Mesothelial cell of epicardium (in vitro differentiated cells): Measurements from ENCODE around the gene AK6. TPM values are rescaled to one million over a fixed set of nuclear protein-coding genes. Genes with fewer than 3 reads are reported as not detected.

ENCODE experiments used
- DNase-seq, 2 experiments: peaks; one replicate each; pipeline ENCODE4 v3.0.0; 2021; ENCODE audit warnings: low spot score in 2 of 2; ENCODE audit not compliant: unreplicated experiment in 2 of 2
- H3K27ac Mint-ChIP-seq: 2 replicates; pipeline ENCODE4 v1.8.0; 2021; ENCODE audit warnings: mixed read lengths
- H3K27me3 Mint-ChIP-seq: 2 replicates; pipeline ENCODE4 v1.8.0; 2021; ENCODE audit warnings: low read depth, mixed read lengths
- H3K36me3 Mint-ChIP-seq: 2 replicates; pipeline ENCODE4 v1.8.0; 2021; ENCODE audit warnings: mixed read lengths
- H3K4me1 Mint-ChIP-seq: 2 replicates; pipeline ENCODE4 v1.8.0; 2021; ENCODE audit warnings: mixed read lengths
- H3K4me3 Mint-ChIP-seq: 2 replicates; pipeline ENCODE4 v1.8.0; 2021; ENCODE audit warnings: mild to moderate bottlenecking, moderate library complexity, mixed read lengths
- H3K9me3 Mint-ChIP-seq: 2 replicates; pipeline ENCODE4 v1.8.0; 2021; ENCODE audit warnings: mixed read lengths
- CTCF ChIP-seq: fragments of 200-600 bp; sonication (generic); IDR thresholded peaks from one replicate; pipeline ENCODE4 v1.5.0; 2021; ENCODE audit warnings: antibody characterized with exemption; ENCODE audit not compliant: unreplicated experiment
- total RNA-seq: library from RNA; stranded (reverse); gene quantifications from 3 replicates; pipeline ENCODE4 v1.2.1, GENCODE V29; 2021

Gene AK6
- total RNA-seq, 1 donor from 2014 or later = 28.3 TPM

GRCh38 chr5:69315972-69316371 lies 53.3 kb downstream of the AK6 start:
- no peak overlapping the region for H3K4me3 Mint-ChIP-seq
- no peak overlapping the region for H3K27ac Mint-ChIP-seq
- H3K9me3 Mint-ChIP-seq = no peaks in the 10 kb centered on the region
- H3K27me3 Mint-ChIP-seq = no peaks in the 10 kb centered on the region
- DNase-seq = no peak
- no peaks in the 10 kb centered on the region for H3K4me1 Mint-ChIP-seq
- peaks cover 17% of the 10 kb centered on the region for H3K36me3 Mint-ChIP-seq
- no peak for TF ChIP-seq CTCF

- Mint-ChIP-seq H3K4me1 (no peaks in the 10 kb centered on the region), H3K9me3 (peaks cover 17% of the 10 kb centered on the region), H3K27ac (no peak overlapping the region), H3K4me3 (no peak overlapping the region), H3K27me3 (no peaks in the 10 kb centered on the region), H3K36me3 (peaks cover 34% of the 10 kb centered on the region)
- TF ChIP-seq CTCF = no peak
- DNase-seq = no peak
Measured at GRCh38 chr5:69313428-69313827, 55.9 kb downstream of the AK6 start.

GRCh38 chr5:69312459-69313160 lies 56.7 kb downstream of the AK6 start:
- Mint-ChIP-seq H3K27ac (no peak overlapping the region), H3K4me1 (no peaks in the 10 kb centered on the region), H3K9me3 (peaks cover 18% of the 10 kb centered on the region), H3K36me3 (peaks cover 35% of the 10 kb centered on the region), H3K4me3 (no peak overlapping the region), H3K27me3 (no peaks in the 10 kb centered on the region)
- no peak for DNase-seq
- no peak for TF ChIP-seq CTCF

GRCh38 chr5:69309380-69309779 lies 59.9 kb downstream of the AK6 start:
- Mint-ChIP-seq H3K9me3 (peaks cover 18% of the 10 kb centered on the region), H3K36me3 (peaks cover 39% of the 10 kb centered on the region), H3K4me3 (no peak overlapping the region), H3K27ac (no peak overlapping the region), H3K4me1 (no peaks in the 10 kb centered on the region), H3K27me3 (no peaks in the 10 kb centered on the region)
- TF ChIP-seq CTCF = no peak
- no peak for DNase-seq

- no peak overlapping the region for H3K27ac Mint-ChIP-seq
- no peaks in the 10 kb centered on the region for H3K27me3 Mint-ChIP-seq
- H3K9me3 Mint-ChIP-seq = peaks cover 18% of the 10 kb centered on the region
- TF ChIP-seq CTCF = no peak
- H3K36me3 Mint-ChIP-seq = peaks cover 39% of the 10 kb centered on the region
- no peak for DNase-seq
- no peaks in the 10 kb centered on the region for H3K4me1 Mint-ChIP-seq
- H3K4me3 Mint-ChIP-seq = no peak overlapping the region
Measured at GRCh38 chr5:69308046-69308553, 61.2 kb downstream of the AK6 start.
